DOHH2 (cell line): Measurements from ENCODE around the gene WDR33.

Experiments
- CTCF ChIP-seq: fragments of 200-600 bp; sonication (generic); IDR thresholded peaks from one replicate; pipeline ENCODE4 v1.5.1; 2014; ENCODE audit warnings: antibody characterized with exemption, mild to moderate bottlenecking, low read depth, low read length; ENCODE audit not compliant: poor library complexity, severe bottlenecking
- EZH2phosphoT487 ChIP-seq: fragments of 200-600 bp; sonication (generic); IDR thresholded peaks from 2 replicates; pipeline ENCODE4 v1.6.1; 2017; ENCODE audit warnings: borderline replicate concordance, mild to moderate bottlenecking, antibody characterized with exemption, low read length, moderate library complexity, mixed read lengths

DNA sequence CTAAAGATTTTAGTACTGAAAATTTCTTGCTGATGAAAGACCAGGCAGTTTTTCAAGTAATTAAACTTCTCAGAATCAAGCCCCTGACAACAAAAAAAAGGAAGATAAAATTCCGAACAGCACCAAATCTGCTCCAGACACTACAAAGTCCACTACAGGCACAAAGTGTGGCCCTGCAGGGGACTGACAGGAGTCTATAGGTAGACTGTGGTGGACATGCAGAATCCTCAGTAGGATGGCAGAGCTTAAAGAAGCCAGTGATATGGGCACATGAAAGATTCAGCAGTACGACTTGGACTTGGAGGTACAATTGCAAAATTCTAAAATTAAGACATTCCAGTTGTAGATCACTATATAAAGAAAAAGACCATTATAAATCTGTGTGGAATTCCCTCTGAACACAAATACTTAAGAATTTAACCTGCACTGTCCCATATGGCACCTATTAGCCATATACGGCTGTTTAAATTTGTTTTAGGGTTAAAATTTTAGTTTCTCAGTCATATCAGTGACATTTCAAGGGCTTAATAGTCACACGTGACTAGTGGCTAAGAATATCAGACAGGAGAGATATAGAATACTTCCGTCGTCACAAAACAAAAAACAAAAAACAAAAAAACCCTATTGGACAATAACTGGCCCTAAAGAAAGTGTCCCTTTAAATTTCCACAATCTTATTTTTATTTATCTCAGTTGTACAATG, 77.7 kb downstream of the WDR33 start:
- TF ChIP-seq CTCF, result no peak
- no peak for TF ChIP-seq EZH2phosphoT487
